Loucy (cell line): ENCODE results near the gene CRYGC.
"Not testable (repeated sequence)": the region's sequence is repeated elsewhere in the genome, so short reads cannot be mapped to it uniquely, and the experiment has no call there.

Experiments
- H2AFZ ChIP-seq: fragments of 200-600 bp; sonication (generic); 2 replicates; pipeline ENCODE4 v1.6.0; 2016; ENCODE audit warnings: antibody characterized with exemption, mild to moderate bottlenecking, low read length, moderate library complexity
- H3F3A ChIP-seq: fragments of 200-600 bp; 2 replicates; pipeline ENCODE4 v1.6.0; 2016; ENCODE audit warnings: antibody characterized with exemption, low read depth, mild to moderate bottlenecking
- H3K27me3 ChIP-seq: fragments of 200-600 bp; sonication (generic); 2 replicates; pipeline ENCODE4 v1.6.1; 2014; ENCODE audit warnings: low read length, mild to moderate bottlenecking; ENCODE audit not compliant: insufficient read depth, poor library complexity, severe bottlenecking
- H3K36me3 ChIP-seq: fragments of 200-600 bp; sonication (generic); 2 replicates; pipeline ENCODE4 v1.6.1; 2016; ENCODE audit warnings: low read length; ENCODE audit not compliant: insufficient read depth
- H3K4me1 ChIP-seq: fragments of 200-600 bp; sonication (generic); 2 replicates; pipeline ENCODE4 v1.5.1; 2014; ENCODE audit warnings: low read length, mild to moderate bottlenecking; ENCODE audit not compliant: insufficient read depth, poor library complexity, severe bottlenecking
- H3K4me2 ChIP-seq: fragments of 200-600 bp; sonication (generic); 2 replicates; pipeline ENCODE4 v1.6.0; 2014; ENCODE audit warnings: antibody characterized with exemption, low read length, low read depth, mild to moderate bottlenecking; ENCODE audit not compliant: poor library complexity, severe bottlenecking
- H3K4me3 ChIP-seq: fragments of 200-600 bp; sonication (generic); 2 replicates; pipeline ENCODE4 v1.5.1; 2014; ENCODE audit warnings: low read length, mild to moderate bottlenecking, mixed read lengths; ENCODE audit not compliant: poor library complexity, severe bottlenecking
- H3K79me2 ChIP-seq: fragments of 200-600 bp; sonication (generic); 2 replicates; pipeline ENCODE4 v1.6.1; 2014; ENCODE audit warnings: low read length; ENCODE audit not compliant: insufficient read depth
- H3K9ac ChIP-seq: fragments of 200-600 bp; sonication (generic); 2 replicates; pipeline ENCODE4 v1.6.0; 2014; ENCODE audit warnings: mild to moderate bottlenecking, low read depth, low read length, moderate library complexity; ENCODE audit not compliant: poor library complexity, severe bottlenecking
- H3K9me2 ChIP-seq: fragments of 200-600 bp; sonication (generic); replicated peaks from 2 replicates; pipeline ENCODE4 v1.6.1; 2016; ENCODE audit warnings: low read depth, low read length, mixed read lengths
- H3K9me3 ChIP-seq: fragments of 200-600 bp; sonication (generic); 2 replicates; pipeline ENCODE4 v1.6.1; 2014; ENCODE audit warnings: mild to moderate bottlenecking, antibody characterized with exemption, low read length, low read depth; ENCODE audit not compliant: insufficient read depth
- H4K20me1 ChIP-seq: fragments of 200-600 bp; sonication (generic); 2 replicates; pipeline ENCODE4 v1.6.0; 2014; ENCODE audit warnings: antibody characterized with exemption, low read length, mild to moderate bottlenecking; ENCODE audit not compliant: insufficient read depth, poor library complexity, severe bottlenecking
- CTCF ChIP-seq: fragments of 200-600 bp; sonication (generic); conservative IDR thresholded peaks from 2 replicates; pipeline ENCODE4 v1.5.1; 2014; ENCODE audit warnings: mild to moderate bottlenecking, antibody characterized with exemption, low read length
- EZH2phosphoT487 ChIP-seq: fragments of 200-600 bp; IDR thresholded peaks from 2 replicates; pipeline ENCODE4 v1.6.1; 2018; ENCODE audit warnings: antibody characterized with exemption, mild to moderate bottlenecking, moderate library complexity, borderline replicate concordance

CRYGC gene

GRCh38 chr2:208128136-208128535 is 1.5 kb downstream of the CRYGC start:
- H3K36me3 ChIP-seq: no peaks in the 10 kb centered on the region
- no peak overlapping the region for H2AFZ ChIP-seq
- H3K9me2 ChIP-seq: no peaks in the 10 kb centered on the region
- no peak overlapping the region for H3K9ac ChIP-seq
- no peak overlapping the region for H3K4me3 ChIP-seq
- H3K79me2 ChIP-seq: no peaks in the 10 kb centered on the region
- H3K9me3 ChIP-seq: no peaks in the 10 kb centered on the region
- TF ChIP-seq EZH2phosphoT487 (no peak), CTCF (no peak)
- H3K4me2 ChIP-seq: no peak overlapping the region
- no peaks in the 10 kb centered on the region for H3K27me3 ChIP-seq
- H3F3A ChIP-seq: no peaks in the 10 kb centered on the region
- H3K4me1 ChIP-seq: peaks cover 5% of the 10 kb centered on the region
- no peaks in the 10 kb centered on the region for H4K20me1 ChIP-seq

- Histone ChIP-seq H3K9me3 (no peaks in the 10 kb centered on the region), H3K4me3 (no peak overlapping the region), H2AFZ (no peak overlapping the region), H3K9me2 (no peaks in the 10 kb centered on the region), H3K79me2 (no peaks in the 10 kb centered on the region), H3K27me3 (no peaks in the 10 kb centered on the region), H3K36me3 (no peaks in the 10 kb centered on the region), H3K4me1 (no peaks in the 10 kb centered on the region), H4K20me1 (no peaks in the 10 kb centered on the region), H3K4me2 (no peak overlapping the region), H3F3A (no peaks in the 10 kb centered on the region), H3K9ac (no peak overlapping the region)
- TF ChIP-seq CTCF (no peak), EZH2phosphoT487 (no peak)
Measured at GRCh38 chr2:208127090-208127489, 2.5 kb downstream of the CRYGC start.

GRCh38 chr2:208125251-208125650 is 4.4 kb downstream of the CRYGC start:
- H3K4me3 ChIP-seq: no peak overlapping the region
- H3K79me2 ChIP-seq: no peaks in the 10 kb centered on the region
- no peak for TF ChIP-seq CTCF
- no peak for TF ChIP-seq EZH2phosphoT487

GRCh38 chr2:208124013-208124715 is 5.5 kb downstream of the CRYGC start, which contains the start of gene CRYGD:
CRYGD (minus strand) TSS chr2:208124524; CDS start chr2:208124473, 51 bp downstream.
- H3K27me3 ChIP-seq, H3K4me1 ChIP-seq, H3K4me3 ChIP-seq, H3K4me2 ChIP-seq, H3K36me3 ChIP-seq, H3K9me3 ChIP-seq, H3K79me2 ChIP-seq, H3F3A ChIP-seq, H4K20me1 ChIP-seq, H3K9ac ChIP-seq, H3K9me2 ChIP-seq, H2AFZ ChIP-seq: not testable (repeated sequence)

More at GRCh38 chr2:208125251-208125650, 4.4 kb downstream of the CRYGC start:
- Histone ChIP-seq H3K9me2 (no peaks in the 10 kb centered on the region), H3F3A (no peaks in the 10 kb centered on the region), H3K4me1 (no peaks in the 10 kb centered on the region), H3K9me3 (no peaks in the 10 kb centered on the region), H3K27me3 (no peaks in the 10 kb centered on the region), H3K4me2 (no peak overlapping the region), H4K20me1 (no peaks in the 10 kb centered on the region), H3K36me3 (no peaks in the 10 kb centered on the region), H3K9ac (no peak overlapping the region), H2AFZ (no peak overlapping the region)
